H7 (cell line): ENCODE data around the gene KCP. TPM values are rescaled to one million over a fixed set of nuclear protein-coding genes. Genes with fewer than 3 reads are reported as not detected.

Experiments used
- DNase-seq: peaks from one replicate; pipeline ENCODE4 v3.0.0; 2012
- H3K27me3 ChIP-seq: 2 replicates; pipeline ENCODE4 v1.6.0; 2011; ENCODE audit warnings: mild to moderate bottlenecking, low read length; ENCODE audit not compliant: control insufficient read depth, insufficient read depth
- H3K36me3 ChIP-seq: replicated peaks from 2 replicates; pipeline ENCODE4 v1.5.1; 2011; ENCODE audit warnings: low read length; ENCODE audit not compliant: control insufficient read depth, insufficient read depth
- H3K4me3 ChIP-seq: 2 replicates; pipeline ENCODE4 v1.5.1; 2011; ENCODE audit warnings: low read depth, mild to moderate bottlenecking, control low read depth, low read length, moderate library complexity; ENCODE audit not compliant: insufficient read depth
- total RNA-seq: library from RNA; depleted of rRNA; stranded (reverse); fragments of >200 nt; shearing (Covaris generic); gene quantifications from 2 replicates; pipeline ENCODE4 v1.2.3, GENCODE V29; 2014

The KCP gene
- total RNA-seq, 1 experiment from 2014 or later = 3.4 TPM

DNA sequence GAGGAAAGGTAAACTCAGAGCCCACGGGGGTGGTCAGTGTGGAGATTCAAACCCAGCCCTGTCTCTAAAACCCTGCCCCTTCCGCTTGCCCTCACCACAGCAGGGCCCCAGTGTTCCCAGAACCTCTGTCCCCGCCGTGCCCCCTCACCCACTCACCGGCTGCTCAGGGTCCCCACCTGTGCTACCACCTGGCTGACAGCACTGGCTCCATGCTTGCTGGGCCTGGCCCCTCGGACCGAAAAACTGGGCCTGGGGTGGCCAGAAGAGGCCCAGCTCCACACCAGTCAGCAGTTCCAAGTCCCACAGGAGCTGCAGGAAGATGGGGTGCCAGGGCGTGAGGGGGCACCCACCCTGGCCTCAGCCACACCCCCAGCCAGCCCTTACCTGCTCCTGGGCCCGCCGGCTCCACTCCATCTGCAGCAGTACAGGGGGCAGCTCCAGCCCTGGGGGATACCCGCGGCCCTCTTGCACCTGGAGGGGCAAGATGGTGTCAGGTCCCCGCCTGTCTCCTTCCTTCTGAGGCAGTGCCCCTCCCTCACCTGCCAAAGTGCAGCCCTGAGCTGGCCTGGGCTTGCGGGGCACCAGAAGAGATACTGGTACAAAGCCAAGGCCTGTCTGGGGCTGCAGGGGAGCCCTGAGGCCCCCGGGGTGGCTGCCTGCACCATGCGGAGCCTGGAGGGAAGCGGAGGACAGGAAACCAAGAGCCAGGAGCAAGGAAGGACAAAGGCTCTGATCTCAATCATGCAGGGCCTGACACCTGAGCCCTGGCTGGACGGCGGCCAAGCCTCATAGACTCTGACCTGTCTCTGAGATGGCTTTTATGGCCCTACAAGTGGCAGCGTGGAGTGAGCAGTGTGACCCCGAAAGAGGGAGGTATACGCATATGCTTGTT, 36.1 kb downstream of the KCP start:
- Histone ChIP-seq H3K4me3 (no peak overlapping the region), H3K36me3 (no peaks in the 10 kb centered on the region), H3K27me3 (peaks cover 18% of the 10 kb centered on the region)
- DNase-seq = peak; percentile 53

DNA sequence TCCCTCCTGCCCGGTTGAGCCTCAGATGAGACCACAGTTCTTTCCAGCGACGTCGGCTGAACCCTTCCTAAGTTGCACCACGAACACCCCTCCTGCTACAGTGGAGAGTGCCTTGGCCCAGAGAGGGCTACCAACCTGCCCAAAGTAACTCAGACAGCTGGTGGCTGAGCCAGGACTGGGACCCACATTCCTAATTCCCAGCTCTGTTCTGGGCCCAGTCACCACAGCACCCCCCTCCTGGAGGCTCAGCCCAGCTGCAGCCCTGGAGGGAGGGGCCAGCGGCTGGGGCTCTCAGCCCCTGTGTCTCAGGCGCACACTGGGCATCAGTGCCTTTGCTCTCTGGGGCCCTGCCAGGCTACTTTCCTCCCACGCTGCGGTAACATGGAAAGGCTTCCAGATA, 37.3 kb downstream of the KCP start:
- Histone ChIP-seq H3K36me3 (no peaks in the 10 kb centered on the region), H3K4me3 (no peak overlapping the region), H3K27me3 (peaks cover 29% of the 10 kb centered on the region)
- DNase-seq = no peak

DNA sequence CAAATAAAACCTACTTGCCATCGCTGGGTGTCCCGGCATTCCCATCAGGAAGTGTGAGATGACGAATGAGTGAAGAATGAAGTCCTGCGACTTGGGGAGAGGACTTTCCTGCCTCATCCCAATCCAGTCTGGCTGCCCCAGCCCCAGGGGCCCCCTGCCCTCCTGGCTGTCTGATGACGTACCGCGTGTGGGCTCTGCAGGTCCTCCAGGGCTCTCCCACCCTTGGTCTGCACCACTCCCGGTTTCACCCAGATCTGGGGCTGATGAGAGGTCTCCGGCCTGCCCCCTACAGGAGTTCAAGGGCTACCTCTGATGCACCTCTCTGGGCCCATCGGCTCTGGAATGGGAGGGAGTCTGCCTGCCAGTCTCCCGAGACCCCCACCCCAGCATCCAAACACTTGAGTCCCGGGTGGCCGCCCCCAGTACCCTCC, 38.1 kb downstream of the KCP start:
- Histone ChIP-seq H3K36me3 (no peaks in the 10 kb centered on the region), H3K27me3 (peaks cover 34% of the 10 kb centered on the region), H3K4me3 (no peak overlapping the region)
- peak; percentile 87 for DNase-seq

DNA sequence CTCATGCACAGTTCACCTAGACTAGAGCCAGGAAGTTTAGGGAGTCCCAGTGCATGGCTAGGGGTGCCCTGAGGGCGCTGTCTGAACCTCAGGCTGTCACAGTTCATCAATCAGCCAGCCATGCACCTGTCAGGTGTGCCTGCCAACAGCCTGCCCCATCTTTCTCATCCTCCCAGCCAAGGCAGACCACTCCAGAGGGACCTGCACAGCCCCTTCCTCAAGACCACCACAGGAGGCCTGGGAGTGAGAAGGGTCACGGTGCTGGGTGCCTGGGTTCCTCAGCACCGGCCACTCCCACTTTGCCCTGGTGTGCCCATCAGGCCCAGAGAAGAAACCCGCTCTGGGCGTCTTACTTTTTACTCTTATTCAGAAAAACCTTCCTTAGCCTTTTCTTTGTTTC, 39.5 kb downstream of the KCP start:
- Histone ChIP-seq H3K36me3 (no peaks in the 10 kb centered on the region), H3K4me3 (no peak overlapping the region), H3K27me3 (peaks cover 34% of the 10 kb centered on the region)
- no peak for DNase-seq

DNA sequence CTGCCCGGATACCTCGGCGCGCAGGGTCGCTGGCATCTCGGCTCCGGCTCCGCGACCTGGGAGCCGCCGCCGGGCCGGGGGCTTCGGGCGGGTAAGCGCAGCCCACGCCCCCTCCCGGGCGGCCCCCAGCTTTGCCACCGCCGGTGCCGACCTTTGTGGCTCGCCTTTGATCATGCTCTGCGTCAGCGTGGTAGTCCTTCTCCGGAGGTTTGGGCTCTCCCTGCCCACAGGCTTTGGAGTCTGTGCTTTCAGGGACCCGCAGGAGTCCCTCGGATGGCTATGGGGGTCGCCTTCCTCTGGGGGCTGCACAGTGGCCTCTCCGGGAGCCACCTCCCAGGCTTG, 40.6 kb downstream of the KCP start:
- DNase-seq = peak; percentile 86
- Histone ChIP-seq H3K27me3 (peaks cover 34% of the 10 kb centered on the region), H3K4me3 (peak overlapping the region; percentile 60), H3K36me3 (peaks cover 1% of the 10 kb centered on the region)

DNA sequence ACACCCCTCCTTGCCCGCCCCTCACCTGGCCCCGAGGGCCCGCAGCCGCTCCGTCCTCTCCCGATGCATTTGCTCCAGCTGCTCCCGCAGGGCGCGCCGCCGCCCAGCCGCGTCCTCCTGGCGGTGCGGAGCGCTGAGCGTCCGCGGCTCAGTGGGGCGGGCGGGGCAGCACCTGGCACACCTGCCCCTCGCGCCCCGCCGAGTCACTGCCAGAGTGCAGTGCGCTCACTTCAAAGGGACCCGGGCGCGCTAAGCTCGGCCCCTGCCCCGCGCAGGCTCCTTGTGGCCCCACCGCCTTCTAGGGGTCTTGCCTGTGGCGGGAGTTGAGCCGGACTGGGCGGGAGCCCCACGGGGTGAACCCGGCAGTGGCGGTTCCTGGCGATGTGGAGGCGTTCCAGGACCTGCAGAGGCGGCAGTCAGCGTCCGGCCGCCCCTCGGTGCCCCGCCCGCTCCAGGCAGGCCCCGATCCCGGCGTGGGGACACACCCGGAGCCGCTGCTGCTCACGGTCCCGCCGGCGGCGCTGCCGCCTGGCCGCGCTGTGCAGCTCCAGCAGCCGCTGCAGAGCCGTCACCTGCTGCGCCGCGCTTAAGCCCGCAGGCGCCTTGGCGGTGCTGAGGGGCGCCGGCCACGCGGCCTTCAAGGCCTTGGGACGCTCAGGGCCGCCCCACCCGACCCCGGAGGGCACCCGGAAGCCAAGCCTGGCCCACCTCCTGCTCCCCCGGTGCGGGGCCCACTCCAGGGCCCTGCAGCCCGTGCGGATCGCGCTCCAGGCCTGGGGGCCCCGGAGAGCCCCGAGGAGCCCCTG, 41.2 kb downstream of the KCP start:
- peaks cover 34% of the 10 kb centered on the region for H3K27me3 ChIP-seq
- DNase-seq = peak; percentile 88
- H3K36me3 ChIP-seq = peaks cover 1% of the 10 kb centered on the region
- peak overlapping the region; percentile 60 for H3K4me3 ChIP-seq

DNA sequence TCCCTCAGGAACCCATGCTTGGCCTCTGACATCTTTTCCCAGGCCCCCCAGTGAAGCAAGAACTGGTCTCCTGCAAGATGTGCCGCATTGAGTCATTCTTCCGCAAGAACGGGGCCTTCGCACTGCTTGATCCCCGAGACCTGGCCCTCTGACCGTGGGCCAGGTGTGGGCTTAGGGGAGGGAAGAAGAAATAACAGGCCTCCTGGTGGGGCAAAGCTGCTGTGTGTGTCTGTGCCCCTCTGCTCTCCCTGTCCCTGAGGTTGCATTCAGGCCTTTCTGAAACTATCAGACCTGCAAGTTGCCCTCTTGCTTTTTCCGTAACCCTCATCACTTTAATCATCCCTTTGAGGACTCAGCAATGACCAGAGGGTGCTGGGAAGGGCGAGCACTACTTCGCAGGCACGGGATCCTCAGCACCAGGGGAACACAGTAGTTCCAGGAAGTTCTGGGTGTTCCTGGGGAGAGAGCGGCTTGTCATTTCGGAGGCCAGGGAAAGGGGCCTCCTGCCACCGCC, 41.8 kb downstream of the KCP start:
- H3K36me3 ChIP-seq = peaks cover 1% of the 10 kb centered on the region
- no peak for DNase-seq
- peaks cover 34% of the 10 kb centered on the region for H3K27me3 ChIP-seq
- H3K4me3 ChIP-seq = peak overlapping the region; percentile 60

DNA sequence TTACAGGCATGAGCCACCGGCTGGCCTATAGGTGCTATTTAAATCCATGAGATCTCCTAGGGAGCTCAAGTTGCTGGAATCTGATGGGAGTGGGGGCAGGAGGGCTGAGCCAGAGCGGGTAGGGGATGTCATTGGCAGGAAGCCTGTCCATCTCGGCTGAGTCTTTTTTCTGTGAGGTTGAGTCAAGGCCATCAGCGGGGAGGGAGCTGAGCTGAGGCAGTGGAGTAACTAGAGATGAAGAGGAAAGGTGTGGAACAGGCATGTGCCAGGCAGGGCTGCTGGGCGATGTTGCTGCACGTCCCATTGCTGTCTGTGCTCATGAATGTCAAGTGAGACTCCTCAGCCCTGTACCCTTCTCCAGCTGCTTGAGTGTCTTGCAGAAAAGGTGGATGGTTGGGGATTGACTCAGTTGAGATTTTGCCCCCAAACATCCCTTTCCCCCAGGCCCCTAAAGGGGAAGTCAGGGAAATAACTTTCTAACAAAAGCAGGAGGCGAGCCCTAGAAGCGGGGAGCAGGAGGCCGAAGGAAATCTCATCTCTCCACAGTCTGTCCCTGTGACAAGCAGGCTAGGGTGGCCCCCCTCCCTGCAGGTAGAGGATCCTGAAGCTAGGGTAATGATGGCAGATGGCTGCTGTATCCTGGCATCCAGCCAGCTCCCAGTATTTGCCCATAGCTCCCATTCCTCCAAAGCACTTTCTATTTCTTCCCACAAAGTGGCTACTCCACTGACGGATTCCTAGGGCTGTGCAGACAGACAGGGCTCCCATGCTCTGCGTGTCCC, 42.5 kb downstream of the KCP start:
- Histone ChIP-seq H3K4me3 (no peak overlapping the region), H3K36me3 (peaks cover 1% of the 10 kb centered on the region), H3K27me3 (peaks cover 34% of the 10 kb centered on the region)
- no peak for DNase-seq

DNA sequence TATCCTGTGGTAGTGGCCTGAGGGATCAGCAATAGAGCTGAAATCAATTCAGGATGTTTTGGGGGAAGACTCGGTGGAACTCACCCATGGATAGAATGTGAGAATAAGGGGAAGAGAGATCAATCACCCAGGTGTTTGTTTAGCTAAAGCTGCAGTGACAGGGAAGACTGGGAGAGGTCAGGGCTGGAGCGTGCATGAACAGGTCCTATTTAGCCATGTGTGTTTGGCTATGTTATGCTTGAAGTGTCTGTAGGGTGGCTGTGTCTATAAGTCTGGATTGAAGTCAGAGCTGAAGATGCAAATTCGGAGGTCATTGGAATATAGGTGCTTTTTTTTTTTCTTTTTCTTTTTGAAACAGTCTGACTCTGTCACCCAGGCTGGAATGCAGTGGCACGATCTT, 43.3 kb downstream of the KCP start:
- peaks cover 1% of the 10 kb centered on the region for H3K36me3 ChIP-seq
- peaks cover 34% of the 10 kb centered on the region for H3K27me3 ChIP-seq
- no peak for DNase-seq
- H3K4me3 ChIP-seq = no peak overlapping the region

DNA sequence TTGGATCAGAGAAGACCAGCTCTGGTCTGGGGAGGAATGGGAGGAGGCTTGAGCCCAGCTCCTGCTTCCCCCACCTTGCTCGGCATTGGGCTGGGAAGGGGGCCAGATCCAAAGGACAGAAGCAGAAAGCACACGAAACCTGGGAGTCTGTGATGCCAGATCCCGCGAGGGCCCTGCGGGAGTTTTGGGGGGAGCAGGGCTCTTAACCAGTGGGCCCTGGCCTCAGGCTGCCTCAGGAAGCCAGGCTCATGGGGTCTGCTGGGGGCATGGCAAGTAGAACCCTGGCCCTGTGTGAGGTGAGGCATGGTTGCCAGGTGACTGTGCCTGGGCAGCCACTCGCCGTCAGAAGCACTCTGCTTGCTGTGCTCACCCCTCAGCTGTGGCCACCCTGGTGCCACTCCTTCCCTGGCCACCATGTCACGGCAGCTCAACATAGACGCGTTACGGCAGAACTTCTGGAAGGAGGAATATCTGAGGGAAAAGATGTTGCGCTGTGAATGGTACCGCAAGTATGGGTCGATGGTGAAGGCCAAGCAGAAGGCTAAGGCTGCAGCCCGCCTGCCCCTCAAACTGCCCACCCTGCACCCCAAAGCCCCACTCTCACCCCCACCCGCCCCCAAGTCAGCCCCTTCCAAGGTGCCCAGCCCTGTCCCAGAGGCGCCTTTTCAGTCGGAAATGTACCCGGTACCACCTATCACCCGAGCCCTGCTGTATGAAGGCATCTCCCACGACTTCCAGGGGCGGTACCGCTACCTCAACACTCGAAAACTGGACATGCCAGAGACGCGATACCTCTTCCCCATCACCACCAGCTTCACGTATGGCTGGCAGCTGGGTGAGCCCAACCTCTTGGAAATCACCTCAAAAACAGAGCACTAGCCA, 44.3 kb downstream of the KCP start:
- Histone ChIP-seq H3K27me3 (peaks cover 34% of the 10 kb centered on the region), H3K4me3 (no peak overlapping the region), H3K36me3 (peaks cover 1% of the 10 kb centered on the region)
- no peak for DNase-seq

DNA sequence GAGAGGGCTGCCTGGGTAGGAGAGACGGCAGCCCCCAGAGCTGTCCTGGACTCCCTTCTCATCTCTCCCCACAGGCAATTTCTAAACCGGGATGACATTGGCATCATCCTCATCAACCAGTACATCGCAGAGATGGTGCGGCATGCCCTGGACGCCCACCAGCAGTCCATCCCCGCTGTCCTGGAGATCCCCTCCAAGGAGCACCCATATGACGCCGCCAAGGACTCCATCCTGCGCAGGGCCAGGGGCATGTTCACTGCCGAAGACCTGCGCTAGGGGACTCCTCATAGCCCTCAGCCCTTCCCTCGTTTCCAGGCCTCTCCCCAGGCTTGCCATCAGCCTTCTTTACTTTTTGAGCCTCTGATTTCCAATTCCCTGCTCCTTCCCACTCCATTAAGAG, 45.2 kb downstream of the KCP start:
- DNase-seq = no peak
- Histone ChIP-seq H3K27me3 (peaks cover 25% of the 10 kb centered on the region), H3K36me3 (peaks cover 1% of the 10 kb centered on the region), H3K4me3 (no peak overlapping the region)

DNA sequence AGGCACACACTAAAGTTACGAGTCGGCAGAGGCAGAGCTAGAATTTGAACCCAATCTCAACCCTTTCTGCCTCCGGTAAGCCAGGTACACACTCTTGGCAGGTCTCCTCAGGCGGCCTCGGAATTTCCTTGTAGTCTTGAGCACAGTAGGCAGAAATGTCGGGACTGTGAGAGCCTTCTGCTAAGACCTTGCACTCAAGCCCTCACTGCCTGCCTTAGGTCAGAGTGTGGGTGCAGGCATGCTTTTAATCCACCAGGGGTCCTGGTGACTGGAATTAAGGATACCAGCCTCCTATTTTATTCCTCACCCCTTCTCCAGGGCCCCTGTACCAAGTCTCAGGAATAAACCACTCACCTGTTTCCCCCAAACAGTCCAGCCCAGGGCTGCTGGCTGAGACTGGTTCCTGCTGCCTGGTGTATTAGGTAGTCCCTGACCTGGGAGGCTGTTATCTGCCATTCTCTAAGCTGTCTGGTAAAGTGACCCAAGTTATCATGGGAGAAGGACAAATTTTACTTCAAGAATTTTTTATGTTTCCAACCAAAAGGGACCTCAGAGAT, 47.0 kb downstream of the KCP start:
- peaks cover 1% of the 10 kb centered on the region for H3K36me3 ChIP-seq
- DNase-seq = peak; percentile 89
- peaks cover 7% of the 10 kb centered on the region for H3K27me3 ChIP-seq
- H3K4me3 ChIP-seq = peak overlapping the region; percentile 68
